Measurements from ENCODE around the gene TMEM238.

The TMEM238 gene

GRCh38 chr19:55419624-55420236, 35.6 kb upstream of the TMEM238 start:
- Histone ChIP-seq H3K27ac (ENCODE audit: low read depth, low read length) (no peak overlapping the region), H3K18ac (ENCODE audit: low read length) (no peak overlapping the region)
- WGBS (ENCODE audit: extremely low coverage, insufficient coverage, insufficient read length): no CpG with 5 or more reads among the region's 5 CpGs

GRCh38 chr19:55419103-55419502, 35.0 kb upstream of the TMEM238 start:
- H3K4me2 ChIP-seq (ENCODE audit: low read length): no peak overlapping the region
- H2BK12ac ChIP-seq (ENCODE audit: low read length): no peak overlapping the region
- no peak overlapping the region for H3K9ac ChIP-seq (ENCODE audit: low read length)
- no peak overlapping the region for H3K27ac ChIP-seq (ENCODE audit: low read depth, low read length)
- no peak overlapping the region for H3K4ac ChIP-seq (ENCODE audit: low read depth, low read length)
- no peak overlapping the region for H2BK5ac ChIP-seq (ENCODE audit: low read depth, low read length, poor library complexity)
- no peaks in the 10 kb centered on the region for H3K79me1 ChIP-seq (ENCODE audit: low read length)
- no peak overlapping the region for H4K12ac ChIP-seq (ENCODE audit: low read depth, low read length)
- no peak for DNase-seq
- no peak overlapping the region for H2BK120ac ChIP-seq (ENCODE audit: insufficient read depth, low read length, poor library complexity)
- H3K18ac ChIP-seq (ENCODE audit: low read length): no peak overlapping the region
- no peaks in the 10 kb centered on the region for H3K4me1 ChIP-seq (ENCODE audit: control insufficient read depth in 1 of 2, insufficient read depth in 2 of 2, low read length in 2 of 2)
- H4K91ac ChIP-seq (ENCODE audit: low read depth, low read length): no peak overlapping the region
- no peaks in the 10 kb centered on the region for H3K27me3 ChIP-seq (ENCODE audit: insufficient read depth, low read length)
- H3K9me3 ChIP-seq (ENCODE audit: insufficient read depth, low read depth, low read length): no peaks in the 10 kb centered on the region
- no peak overlapping the region for H3K4me3 ChIP-seq (ENCODE audit: low read depth, low read length)
- no peak overlapping the region for H3K14ac ChIP-seq (ENCODE audit: low read length)
- H2AFZ ChIP-seq (ENCODE audit: insufficient read depth, low read length, poor library complexity): no peak overlapping the region
- H3K36me3 ChIP-seq (ENCODE audit: control insufficient read depth in 1 of 2, insufficient read depth in 2 of 2, low read length in 2 of 2): no peaks in the 10 kb centered on the region
- no peaks in the 10 kb centered on the region for H3K79me2 ChIP-seq (ENCODE audit: control insufficient read depth, insufficient read depth, low read length, poor library complexity)
- WGBS (ENCODE audit: extremely low coverage, insufficient coverage, insufficient read length): no CpG with 5 or more reads among the region's 5 CpGs
- H3K23ac ChIP-seq (ENCODE audit: low read length): no peak overlapping the region
- H4K8ac ChIP-seq (ENCODE audit: low read depth, low read length): no peak overlapping the region
- no peak overlapping the region for H2AK5ac ChIP-seq (ENCODE audit: low read length)

More at GRCh38 chr19:55419624-55420236, 35.6 kb upstream of the TMEM238 start:
- H3K27me3 ChIP-seq (ENCODE audit: insufficient read depth, low read length): no peaks in the 10 kb centered on the region
- no peak overlapping the region for H4K12ac ChIP-seq (ENCODE audit: low read depth, low read length)
- H3K4me3 ChIP-seq (ENCODE audit: low read depth, low read length): no peak overlapping the region
- peaks cover 2% of the 10 kb centered on the region for H3K9me3 ChIP-seq (ENCODE audit: insufficient read depth, low read depth, low read length)
- H3K36me3 ChIP-seq (ENCODE audit: control insufficient read depth in 1 of 2, insufficient read depth in 2 of 2, low read length in 2 of 2): no peaks in the 10 kb centered on the region
- H3K9ac ChIP-seq (ENCODE audit: low read length): no peak overlapping the region
- no peak overlapping the region for H2AK5ac ChIP-seq (ENCODE audit: low read length)
- no peaks in the 10 kb centered on the region for H3K79me2 ChIP-seq (ENCODE audit: control insufficient read depth, insufficient read depth, low read length, poor library complexity)
- no peak overlapping the region for H4K91ac ChIP-seq (ENCODE audit: low read depth, low read length)
- H3K14ac ChIP-seq (ENCODE audit: low read length): no peak overlapping the region
- no peaks in the 10 kb centered on the region for H3K79me1 ChIP-seq (ENCODE audit: low read length)
- H3K4me2 ChIP-seq (ENCODE audit: low read length): no peak overlapping the region
- no peak overlapping the region for H2BK5ac ChIP-seq (ENCODE audit: low read depth, low read length, poor library complexity)
- no peak overlapping the region for H2BK120ac ChIP-seq (ENCODE audit: insufficient read depth, low read length, poor library complexity)
- no peak overlapping the region for H3K4ac ChIP-seq (ENCODE audit: low read depth, low read length)
- no peaks in the 10 kb centered on the region for H3K4me1 ChIP-seq (ENCODE audit: control insufficient read depth in 1 of 2, insufficient read depth in 2 of 2, low read length in 2 of 2)
- no peak overlapping the region for H2BK12ac ChIP-seq (ENCODE audit: low read length)
- no peak overlapping the region for H2AFZ ChIP-seq (ENCODE audit: insufficient read depth, low read length, poor library complexity)
- no peak overlapping the region for H3K23ac ChIP-seq (ENCODE audit: low read length)
- no peak overlapping the region for H4K8ac ChIP-seq (ENCODE audit: low read depth, low read length)
- no peak for DNase-seq

- Histone ChIP-seq H4K12ac (ENCODE audit: low read depth, low read length) (no peak overlapping the region), H3K4ac (ENCODE audit: low read depth, low read length) (no peak overlapping the region), H3K27ac (ENCODE audit: low read depth, low read length) (no peak overlapping the region), H2BK5ac (ENCODE audit: low read depth, low read length, poor library complexity) (no peak overlapping the region), H2AK5ac (ENCODE audit: low read length) (no peak overlapping the region), H3K4me2 (ENCODE audit: low read length) (no peak overlapping the region), H2BK12ac (ENCODE audit: low read length) (no peak overlapping the region), H3K79me2 (ENCODE audit: control insufficient read depth, insufficient read depth, low read length, poor library complexity) (no peaks in the 10 kb centered on the region), H4K8ac (ENCODE audit: low read depth, low read length) (no peak overlapping the region), H3K4me1 (ENCODE audit: control insufficient read depth in 1 of 2, insufficient read depth in 2 of 2, low read length in 2 of 2) (no peaks in the 10 kb centered on the region), H3K9ac (ENCODE audit: low read length) (no peak overlapping the region), H3K36me3 (ENCODE audit: control insufficient read depth in 1 of 2, insufficient read depth in 2 of 2, low read length in 2 of 2) (no peaks in the 10 kb centered on the region), H2BK120ac (ENCODE audit: insufficient read depth, low read length, poor library complexity) (no peak overlapping the region), H4K91ac (ENCODE audit: low read depth, low read length) (no peak overlapping the region), H3K79me1 (ENCODE audit: low read length) (no peaks in the 10 kb centered on the region), H3K23ac (ENCODE audit: low read length) (no peak overlapping the region), H3K9me3 (ENCODE audit: insufficient read depth, low read depth, low read length) (no peaks in the 10 kb centered on the region), H3K14ac (ENCODE audit: low read length) (no peak overlapping the region), H3K27me3 (ENCODE audit: insufficient read depth, low read length) (no peaks in the 10 kb centered on the region), H2AFZ (ENCODE audit: insufficient read depth, low read length, poor library complexity) (no peak overlapping the region), H3K18ac (ENCODE audit: low read length) (no peak overlapping the region), H3K4me3 (ENCODE audit: low read depth, low read length) (no peak overlapping the region)
- no CpG with 5 or more reads among the region's 7 CpGs for WGBS (ENCODE audit: extremely low coverage, insufficient coverage, insufficient read length)
- DNase-seq: peak; percentile 53 to 86
Observed at GRCh38 chr19:55418185-55418584, 34.1 kb upstream of the TMEM238 start.

- Histone ChIP-seq H3K9ac (ENCODE audit: low read length) (no peak overlapping the region), H3K27ac (ENCODE audit: low read depth, low read length) (no peak overlapping the region), H3K79me2 (ENCODE audit: control insufficient read depth, insufficient read depth, low read length, poor library complexity) (peaks cover 18% of the 10 kb centered on the region), H4K91ac (ENCODE audit: low read depth, low read length) (no peak overlapping the region), H2AK5ac (ENCODE audit: low read length) (no peak overlapping the region), H3K18ac (ENCODE audit: low read length) (no peak overlapping the region), H3K23ac (ENCODE audit: low read length) (no peak overlapping the region), H2AFZ (ENCODE audit: insufficient read depth, low read length, poor library complexity) (no peak overlapping the region), H3K27me3 (ENCODE audit: insufficient read depth, low read length) (no peaks in the 10 kb centered on the region), H3K79me1 (ENCODE audit: low read length) (peaks cover 12% of the 10 kb centered on the region), H3K4me3 (ENCODE audit: low read depth, low read length) (no peak overlapping the region), H3K14ac (ENCODE audit: low read length) (no peak overlapping the region), H3K9me3 (ENCODE audit: insufficient read depth, low read depth, low read length) (peaks cover 4% of the 10 kb centered on the region), H3K4ac (ENCODE audit: low read depth, low read length) (no peak overlapping the region), H2BK12ac (ENCODE audit: low read length) (no peak overlapping the region), H2BK120ac (ENCODE audit: insufficient read depth, low read length, poor library complexity) (no peak overlapping the region), H4K12ac (ENCODE audit: low read depth, low read length) (no peak overlapping the region), H2BK5ac (ENCODE audit: low read depth, low read length, poor library complexity) (no peak overlapping the region), H3K4me1 (ENCODE audit: control insufficient read depth in 1 of 2, insufficient read depth in 2 of 2, low read length in 2 of 2) (peaks cover 12 to 19% of the 10 kb centered on the region in 2 experiments), H4K8ac (ENCODE audit: low read depth, low read length) (no peak overlapping the region), H3K36me3 (ENCODE audit: control insufficient read depth in 1 of 2, insufficient read depth in 2 of 2, low read length in 2 of 2) (peaks cover 13 to 16% of the 10 kb centered on the region in 2 experiments), H3K4me2 (ENCODE audit: low read length) (no peak overlapping the region)
- WGBS (ENCODE audit: extremely low coverage, insufficient coverage, insufficient read length): no CpG with 5 or more reads among the region's 2 CpGs
- DNase-seq: no peak
Observed at GRCh38 chr19:55410168-55410567, 26.1 kb upstream of the TMEM238 start.
